Glutamatergic neuron (in vitro differentiated cells): ENCODE data around the gene TUBB2B. TPM values are rescaled to one million over a fixed set of nuclear protein-coding genes. Genes with fewer than 3 reads are reported as not detected.
"Not testable (repeated sequence)": the region's sequence is repeated elsewhere in the genome, so short reads cannot be mapped to it uniquely, and the experiment has no call there.

Experiments used
- DNase-seq: peaks from one replicate; pipeline ENCODE4 v3.0.0; 2022
- H3K27ac Mint-ChIP-seq: one replicate; pipeline ENCODE4 v1.8.0; 2020; ENCODE audit warnings: mild to moderate bottlenecking, mixed read lengths, inconsistent platforms; ENCODE audit not compliant: unreplicated experiment
- H3K27me3 Mint-ChIP-seq: one replicate; pipeline ENCODE4 v1.8.0; 2020; ENCODE audit warnings: mild to moderate bottlenecking, moderate library complexity, mixed read lengths, inconsistent platforms; ENCODE audit not compliant: unreplicated experiment
- H3K36me3 Mint-ChIP-seq: one replicate; pipeline ENCODE4 v1.8.0; 2020; ENCODE audit warnings: mild to moderate bottlenecking, mixed read lengths, inconsistent platforms; ENCODE audit not compliant: unreplicated experiment
- H3K4me1 Mint-ChIP-seq: one replicate; pipeline ENCODE4 v1.8.0; 2020; ENCODE audit warnings: mild to moderate bottlenecking, low read depth, mixed read lengths, inconsistent platforms; ENCODE audit not compliant: unreplicated experiment
- H3K4me3 Mint-ChIP-seq: one replicate; pipeline ENCODE4 v1.8.0; 2020; ENCODE audit warnings: mild to moderate bottlenecking, mixed read lengths, inconsistent platforms; ENCODE audit not compliant: unreplicated experiment
- H3K9me3 Mint-ChIP-seq: one replicate; pipeline ENCODE4 v1.8.0; 2020; ENCODE audit warnings: mild to moderate bottlenecking, moderate library complexity, mixed read lengths, inconsistent platforms; ENCODE audit not compliant: unreplicated experiment
- total RNA-seq: library from RNA; stranded (reverse); fragmentation: NEBNext Ultra II Directional; extraction: Animal tissue kit (Norgen Biotek cat#: 25700); gene quantifications from one replicate; pipeline ENCODE4 v1.2.1, GENCODE V29; 2021; ENCODE audit not compliant: unreplicated experiment
- TF ChIP-seq, protein P1 (sequence below): fragments of 200-600 bp; sonication (generic); IDR thresholded peaks from one replicate; pipeline ENCODE4 v1.5.0; 2021; ENCODE audit not compliant: partially characterized antibody, unreplicated experiment

The TUBB2B gene
- total RNA-seq, 1 donor from 2014 or later, result 1,777 TPM

DNA sequence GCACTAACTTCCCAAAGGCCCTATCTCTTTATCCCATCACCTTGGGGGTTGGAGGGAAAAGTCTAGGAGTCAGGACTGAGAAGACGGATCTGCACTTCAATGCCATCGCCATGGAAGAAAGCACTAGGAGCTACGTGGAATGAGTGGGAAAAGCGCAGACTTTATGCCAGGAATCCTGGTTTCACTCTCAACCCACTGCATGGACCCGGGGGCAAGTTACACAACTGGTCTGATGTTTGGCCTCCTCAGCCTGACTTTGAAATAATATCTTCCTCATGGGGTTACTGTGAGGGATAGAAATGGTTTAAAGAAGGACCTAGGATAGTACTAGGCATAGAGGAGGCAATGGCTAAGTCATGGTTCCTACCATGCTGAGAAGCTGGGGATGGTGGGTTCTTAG is 17.8 kb upstream of the TUBB2B start:
- Mint-ChIP-seq H3K4me1 (peaks cover 11% of the 10 kb centered on the region), H3K4me3 (no peak overlapping the region), H3K27ac (no peak overlapping the region), H3K36me3 (peaks cover 7% of the 10 kb centered on the region), H3K9me3 (peaks cover 9% of the 10 kb centered on the region), H3K27me3 (peaks cover 2% of the 10 kb centered on the region)
- DNase-seq, result no peak
- TF ChIP-seq, protein P1, sequence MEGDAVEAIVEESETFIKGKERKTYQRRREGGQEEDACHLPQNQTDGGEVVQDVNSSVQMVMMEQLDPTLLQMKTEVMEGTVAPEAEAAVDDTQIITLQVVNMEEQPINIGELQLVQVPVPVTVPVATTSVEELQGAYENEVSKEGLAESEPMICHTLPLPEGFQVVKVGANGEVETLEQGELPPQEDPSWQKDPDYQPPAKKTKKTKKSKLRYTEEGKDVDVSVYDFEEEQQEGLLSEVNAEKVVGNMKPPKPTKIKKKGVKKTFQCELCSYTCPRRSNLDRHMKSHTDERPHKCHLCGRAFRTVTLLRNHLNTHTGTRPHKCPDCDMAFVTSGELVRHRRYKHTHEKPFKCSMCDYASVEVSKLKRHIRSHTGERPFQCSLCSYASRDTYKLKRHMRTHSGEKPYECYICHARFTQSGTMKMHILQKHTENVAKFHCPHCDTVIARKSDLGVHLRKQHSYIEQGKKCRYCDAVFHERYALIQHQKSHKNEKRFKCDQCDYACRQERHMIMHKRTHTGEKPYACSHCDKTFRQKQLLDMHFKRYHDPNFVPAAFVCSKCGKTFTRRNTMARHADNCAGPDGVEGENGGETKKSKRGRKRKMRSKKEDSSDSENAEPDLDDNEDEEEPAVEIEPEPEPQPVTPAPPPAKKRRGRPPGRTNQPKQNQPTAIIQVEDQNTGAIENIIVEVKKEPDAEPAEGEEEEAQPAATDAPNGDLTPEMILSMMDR, result no peak

DNA sequence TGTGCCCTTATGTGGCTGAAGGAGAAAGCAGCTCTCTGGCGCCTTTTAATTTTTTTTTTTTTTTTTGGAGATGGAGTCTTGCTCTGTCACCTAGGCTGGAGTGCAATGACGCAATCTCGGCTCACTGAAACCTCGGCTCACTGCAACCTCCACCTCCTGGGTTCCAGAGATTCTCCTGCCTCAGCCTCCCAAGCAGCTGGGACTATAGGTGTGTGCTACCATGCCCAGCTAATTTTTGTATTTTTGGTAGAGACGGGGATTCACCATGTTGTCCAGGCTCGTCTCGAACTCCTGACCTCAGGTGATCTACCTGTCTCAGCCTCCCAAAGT is 17.3 kb upstream of the TUBB2B start:
- not testable (repeated sequence) for DNase-seq, H3K36me3 Mint-ChIP-seq, H3K4me1 Mint-ChIP-seq, H3K27me3 Mint-ChIP-seq, H3K27ac Mint-ChIP-seq, H3K4me3 Mint-ChIP-seq, H3K9me3 Mint-ChIP-seq

DNA sequence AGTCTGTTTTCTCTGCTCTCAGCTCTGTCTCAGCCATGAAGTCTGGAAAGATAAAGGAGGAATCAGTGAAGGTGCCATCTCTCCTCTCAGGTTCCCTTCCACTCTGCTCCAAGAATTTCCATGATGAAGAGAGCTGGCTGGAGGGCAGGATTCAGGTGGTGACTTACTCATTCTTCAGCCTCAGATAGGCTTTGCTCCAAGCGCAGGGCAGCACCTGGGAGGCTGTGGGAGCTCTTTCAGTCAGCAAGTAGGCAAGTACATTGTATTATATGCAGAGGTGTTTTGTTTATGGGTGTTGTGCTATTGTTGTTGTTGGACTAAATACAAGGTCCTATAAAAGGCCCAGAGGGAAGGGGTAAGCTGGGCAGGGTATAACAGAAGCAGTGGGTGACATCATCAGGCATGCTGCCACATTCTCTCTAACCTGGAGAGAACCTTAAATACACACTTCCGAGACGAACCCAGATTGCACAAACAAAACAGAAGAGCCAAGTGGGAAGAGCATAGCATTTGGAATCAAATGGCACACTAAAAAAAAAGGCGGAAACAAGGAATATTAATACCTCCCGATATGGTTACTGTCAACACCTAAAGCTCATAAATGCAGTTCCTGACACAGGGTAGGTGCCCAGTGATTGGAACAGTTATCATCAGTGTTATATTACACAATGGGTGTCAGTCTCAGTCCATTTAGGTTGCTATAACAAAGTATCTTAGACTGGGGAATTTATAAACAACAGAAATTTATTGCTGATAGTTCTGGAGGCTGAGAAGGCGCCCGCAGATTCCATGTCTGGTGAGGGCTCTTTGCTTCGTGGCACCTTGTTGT is 16.8 kb upstream of the TUBB2B start:
- Mint-ChIP-seq H3K9me3 (peaks cover 9% of the 10 kb centered on the region), H3K4me3 (no peak overlapping the region), H3K4me1 (peaks cover 8% of the 10 kb centered on the region), H3K27ac (no peak overlapping the region), H3K36me3 (peaks cover 7% of the 10 kb centered on the region), H3K27me3 (peaks cover 2% of the 10 kb centered on the region)
- TF ChIP-seq, protein P1, result no peak
- DNase-seq, result no peak

DNA sequence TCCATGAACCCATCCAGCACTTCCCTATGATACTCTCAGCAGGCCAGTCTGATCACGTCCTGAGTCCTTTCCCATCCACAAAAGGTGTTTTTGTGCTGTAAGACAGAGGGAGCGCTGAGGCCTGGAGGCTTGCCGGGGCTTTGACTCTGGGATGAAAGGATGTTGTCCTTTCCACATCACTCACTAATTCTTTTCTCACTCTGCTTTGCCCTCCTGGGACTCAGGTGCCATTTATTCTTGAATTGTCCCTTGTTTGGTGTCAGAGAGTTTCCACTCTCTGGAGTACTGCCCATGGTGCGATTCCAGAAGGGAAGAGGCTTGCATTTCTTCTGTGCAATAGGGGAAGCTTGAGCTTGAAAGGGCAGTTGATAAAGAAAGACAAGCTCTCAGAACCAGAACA is 15.3 kb upstream of the TUBB2B start:
- H3K9me3 Mint-ChIP-seq, result peaks cover 6% of the 10 kb centered on the region
- no peak overlapping the region for H3K27ac Mint-ChIP-seq
- H3K27me3 Mint-ChIP-seq, result peaks cover 2% of the 10 kb centered on the region
- H3K4me3 Mint-ChIP-seq, result no peak overlapping the region
- TF ChIP-seq, protein P1, result no peak
- H3K36me3 Mint-ChIP-seq, result peaks cover 7% of the 10 kb centered on the region
- peaks cover 4% of the 10 kb centered on the region for H3K4me1 Mint-ChIP-seq
- no peak for DNase-seq

DNA sequence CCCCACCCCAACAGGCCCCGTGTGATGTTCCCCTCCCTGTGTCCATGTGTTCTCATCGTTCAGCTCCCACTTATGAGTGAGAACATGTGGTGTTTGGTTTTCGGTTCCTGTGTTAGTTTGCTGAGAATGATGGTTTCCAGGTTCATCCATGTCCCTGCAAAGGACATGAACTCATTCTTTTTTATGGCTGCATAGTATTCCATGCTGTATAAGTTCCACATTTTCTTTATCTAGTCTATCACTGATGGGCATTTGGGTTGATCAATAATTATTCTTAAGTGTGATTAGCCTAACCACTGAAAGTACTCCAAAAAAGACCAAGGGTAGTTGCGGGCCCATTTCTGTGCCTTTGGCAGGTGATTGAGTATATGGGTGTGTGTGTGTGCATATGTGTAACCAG is 14.3 kb upstream of the TUBB2B start:
- H3K9me3 Mint-ChIP-seq, H3K27me3 Mint-ChIP-seq, DNase-seq, H3K4me1 Mint-ChIP-seq, H3K27ac Mint-ChIP-seq, H3K4me3 Mint-ChIP-seq, H3K36me3 Mint-ChIP-seq: not testable (repeated sequence)

DNA sequence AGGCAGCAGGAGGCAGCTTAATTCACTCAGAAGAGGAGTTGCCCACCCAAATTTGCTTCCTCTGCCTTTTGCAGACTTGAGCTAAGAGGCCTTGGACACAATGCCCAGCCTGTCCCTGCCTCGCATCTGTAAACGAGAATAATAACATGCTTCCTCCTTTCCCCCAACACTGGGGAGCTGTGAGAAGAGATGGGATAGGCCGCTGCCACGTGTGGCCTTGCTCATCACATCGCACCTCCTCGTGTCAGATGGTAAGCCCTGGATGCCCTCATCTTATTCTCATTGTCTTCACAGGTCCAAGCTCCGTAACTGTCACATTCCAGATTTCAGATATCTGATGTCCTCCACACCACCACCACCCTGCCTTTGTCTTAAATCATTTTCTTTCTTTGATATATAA is 13.1 kb upstream of the TUBB2B start:
- TF ChIP-seq, protein P1, result no peak
- Mint-ChIP-seq H3K27me3 (peaks cover 7% of the 10 kb centered on the region), H3K4me1 (no peaks in the 10 kb centered on the region), H3K27ac (no peak overlapping the region), H3K4me3 (no peak overlapping the region), H3K9me3 (peaks cover 6% of the 10 kb centered on the region), H3K36me3 (peaks cover 7% of the 10 kb centered on the region)
- DNase-seq, result no peak
